Caco-2 (cell line): ENCODE data around the gene CHST9. TPM values are rescaled to one million over a fixed set of nuclear protein-coding genes. Genes with fewer than 3 reads are reported as not detected.
"Not testable (repeated sequence)": the region's sequence is repeated elsewhere in the genome, so short reads cannot be mapped to it uniquely, and the experiment has no call there.

ENCODE experiments used
- BruUV-seq: library from RNA; stranded (reverse); fragments of 400-500 nt; replicated peaks from 2 replicates; lab custom pipeline; 2021; lab: Mats Ljungman, UMichigan
- CTCF ChIA-PET: fragments of 300-600 bp; sonication (Branson Sonifier 250); formaldehyde crosslinking; loops from one replicate; lab custom pipeline; 2022; ENCODE audit warnings: antibody characterized with exemption; lab: Charles Lee
- POLR2A ChIA-PET: fragments of 300-600 bp; sonication (Branson Sonifier 250); formaldehyde crosslinking; loops from one replicate; lab custom pipeline; 2022; ENCODE audit warnings: antibody characterized with exemption; lab: Charles Lee
- DNase-seq, 2 experiments: peaks; one replicate each; pipeline versions ENCODE4 v3.0.0 to v3.0.0-alpha.2; 2020 to 2022
- H3K27me3 ChIP-seq: replicated peaks from 2 replicates; pipeline ENCODE4 v1.6.0; 2011; ENCODE audit warnings: low read length; ENCODE audit not compliant: control insufficient read depth, insufficient read depth
- H3K36me3 ChIP-seq: 2 replicates; pipeline ENCODE4 v1.5.1; 2011; ENCODE audit warnings: low read length; ENCODE audit not compliant: control insufficient read depth, insufficient read depth
- H3K4me1 ChIP-seq: fragments of 250-450 bp; sonication (Bioruptor Pico); 2 replicates; pipeline ENCODE4 v1.5.1; 2020; ENCODE audit warnings: mild to moderate bottlenecking
- H3K4me3 ChIP-seq: 2 replicates; pipeline ENCODE4 v1.5.1; 2011; ENCODE audit warnings: low read depth, mild to moderate bottlenecking, control low read depth, low read length
- H3K9me3 ChIP-seq: fragments of 250-450 bp; sonication (Bioruptor Pico); 2 replicates; pipeline ENCODE4 v1.5.1; 2020; ENCODE audit warnings: mild to moderate bottlenecking, moderate library complexity
- H3K27ac Mint-ChIP-seq: one replicate; pipeline ENCODE4 v1.8.0; 2022; ENCODE audit warnings: mixed read lengths; ENCODE audit not compliant: unreplicated experiment
- H3K27me3 Mint-ChIP-seq: one replicate; pipeline ENCODE4 v1.8.0; 2022; ENCODE audit warnings: mixed read lengths; ENCODE audit not compliant: insufficient read depth, unreplicated experiment
- H3K36me3 Mint-ChIP-seq: one replicate; pipeline ENCODE4 v1.8.0; 2022; ENCODE audit warnings: mild to moderate bottlenecking, mixed read lengths; ENCODE audit not compliant: insufficient read depth, unreplicated experiment
- H3K4me1 Mint-ChIP-seq: one replicate; pipeline ENCODE4 v1.8.0; 2022; ENCODE audit warnings: low read depth, mixed read lengths; ENCODE audit not compliant: unreplicated experiment
- H3K4me3 Mint-ChIP-seq: one replicate; pipeline ENCODE4 v1.8.0; 2022; ENCODE audit warnings: mild to moderate bottlenecking, moderate library complexity, mixed read lengths; ENCODE audit not compliant: unreplicated experiment
- H3K9me3 Mint-ChIP-seq: one replicate; pipeline ENCODE4 v1.8.0; 2022; ENCODE audit warnings: mixed read lengths; ENCODE audit not compliant: unreplicated experiment
- CTCF ChIP-seq, 2 experiments: fragments of 200-600 bp in 1 of 2; IDR thresholded peaks; 1 replicate in 1 of 2; 2 replicates in 1 of 2; pipeline versions ENCODE4 v1.5.1 to v1.8.0; 2011 to 2022; ENCODE audit warnings: antibody characterized with exemption in 1 of 2, control low read depth in 1 of 2, inconsistent platforms in 1 of 2, low read depth in 1 of 2, low read length in 1 of 2, mild to moderate bottlenecking in 1 of 2, moderate library complexity in 1 of 2; ENCODE audit not compliant: insufficient read depth in 1 of 2, severe bottlenecking in 1 of 2, unreplicated experiment in 1 of 2
- intact Hi-C: fragments of 100-400 bp; cut with micrococcal nuclease; formaldehyde crosslinking; loops from one replicate; pipeline ENCODE4 v1.10.0; 2022; ENCODE audit not compliant: unreplicated experiment
- total RNA-seq: library from RNA; stranded (reverse); gene quantifications from 2 replicates; pipeline ENCODE4 v1.2.3, GENCODE V29; 2022

Gene CHST9
- total RNA-seq, 1 experiment from 2014 or later = 26.5 TPM

GRCh38 chr18:27165412-27165811 is 19.7 kb downstream of the CHST9 start:
- Histone ChIP-seq H3K36me3 (no peaks in the 10 kb centered on the region), H3K27me3 (no peaks in the 10 kb centered on the region), H3K4me1 (no peaks in the 10 kb centered on the region), H3K9me3 (no peaks in the 10 kb centered on the region), H3K4me3 (no peak overlapping the region)
- H3K27ac Mint-ChIP-seq = no peak overlapping the region
- intact Hi-C loops = no loop called here
- CTCF ChIA-PET = no interaction called here
- H3K4me3 Mint-ChIP-seq = no peak overlapping the region
- TF ChIP-seq CTCF (IDR thresholded peaks at IDR 0.05; ENCODE audit: insufficient read depth in 1 of 2, low read depth in 1 of 2, low read length in 1 of 2, severe bottlenecking in 1 of 2, unreplicated experiment in 1 of 2) = no peak
- no TSS peak for BruUV-seq
- peaks cover 6% of the 10 kb centered on the region for H3K4me1 Mint-ChIP-seq
- H3K36me3 Mint-ChIP-seq = no peaks in the 10 kb centered on the region
- no peaks in the 10 kb centered on the region for H3K9me3 Mint-ChIP-seq
- POLR2A ChIA-PET = no interaction called here
- DNase-seq = no peak
- no peaks in the 10 kb centered on the region for H3K27me3 Mint-ChIP-seq

GRCh38 chr18:27164905-27165304 is 20.2 kb downstream of the CHST9 start:
- DNase-seq = no peak
- Histone ChIP-seq H3K9me3 (no peaks in the 10 kb centered on the region), H3K4me3 (no peak overlapping the region), H3K4me1 (no peaks in the 10 kb centered on the region), H3K27me3 (no peaks in the 10 kb centered on the region), H3K36me3 (no peaks in the 10 kb centered on the region)
- Mint-ChIP-seq H3K4me1 (peaks cover 6% of the 10 kb centered on the region), H3K27me3 (no peaks in the 10 kb centered on the region), H3K9me3 (no peaks in the 10 kb centered on the region), H3K4me3 (no peak overlapping the region), H3K36me3 (no peaks in the 10 kb centered on the region), H3K27ac (peak overlapping the region; percentile 18)
- no peak for TF ChIP-seq CTCF (IDR thresholded peaks at IDR 0.05; ENCODE audit: insufficient read depth in 1 of 2, low read depth in 1 of 2, low read length in 1 of 2, severe bottlenecking in 1 of 2, unreplicated experiment in 1 of 2)
- POLR2A ChIA-PET = no interaction called here
- BruUV-seq = no TSS peak
- intact Hi-C loops = no loop called here
- CTCF ChIA-PET = no interaction called here

- H3K4me1 ChIP-seq, H3K9me3 Mint-ChIP-seq, H3K9me3 ChIP-seq, intact Hi-C loops, BruUV-seq, H3K27ac Mint-ChIP-seq, H3K27me3 Mint-ChIP-seq, H3K4me3 Mint-ChIP-seq, H3K27me3 ChIP-seq, H3K36me3 ChIP-seq, POLR2A ChIA-PET, H3K36me3 Mint-ChIP-seq, H3K4me1 Mint-ChIP-seq, H3K4me3 ChIP-seq: not testable (repeated sequence)
- DNase-seq = peak in 1 of 2 experiments; percentile 9
- CTCF ChIA-PET = interaction anchor here (0.6 kb wide), 1 partner anchor 17 kb away, joined by 3 read pairs; no protein-coding TSS in a partner anchor
These were observed 21.9 kb downstream of the CHST9 start for GRCh38 chr18:27163197-27163716.

- H3K4me3 Mint-ChIP-seq, H3K27ac Mint-ChIP-seq, H3K27me3 ChIP-seq, H3K36me3 ChIP-seq, BruUV-seq, H3K9me3 ChIP-seq, H3K4me1 ChIP-seq, H3K36me3 Mint-ChIP-seq, H3K9me3 Mint-ChIP-seq, intact Hi-C loops, CTCF ChIA-PET, H3K27me3 Mint-ChIP-seq, H3K4me3 ChIP-seq, DNase-seq: not testable (repeated sequence)
- POLR2A ChIA-PET = interaction anchor here (0.9 kb wide), 1 partner anchor 11 kb away, joined by 3 read pairs; no protein-coding TSS in a partner anchor
- H3K4me1 Mint-ChIP-seq = peaks cover 10% of the 10 kb centered on the region
These were observed 35.9 kb downstream of the CHST9 start for GRCh38 chr18:27149240-27149639.
